Measurements from ENCODE around the gene NLN.
A peak's percentile ranks its signal among the peaks of the same experiment; 100 is the strongest.

The NLN gene

GRCh38 chr5:65721720-65722574, at the start of gene NLN, which contains the start of gene SGTB (continued):
- TF ChIP-seq ZNF777 (tag by site-specific recombination; IDR thresholded peaks at IDR 0.05; ENCODE audit: borderline replicate concordance) (no peak), ZNF707 (tag by site-specific recombination; IDR thresholded peaks at IDR 0.05) (no peak), RBAK (tag by site-specific recombination; IDR thresholded peaks at IDR 0.05) (no peak), CTCF (tag by site-specific recombination; IDR thresholded peaks at IDR 0.05) (peak; percentile 39; the same call in 1 of the 2 replicates), ZNF174 (tag by site-specific recombination; IDR thresholded peaks at IDR 0.05) (no peak), ZSCAN23 (tag by site-specific recombination; IDR thresholded peaks at IDR 0.05) (no peak), ZNF175 (tag by site-specific recombination; IDR thresholded peaks at IDR 0.05) (no peak), YY2 (tag by site-specific recombination; IDR thresholded peaks at IDR 0.05) (no peak), ZBTB48 (tag by site-specific recombination; IDR thresholded peaks at IDR 0.05) (peak; percentile 99), MEIS1 (CRISPR knock-in tag; IDR thresholded peaks at IDR 0.05; ENCODE audit: borderline replicate concordance) (no peak), ZNF544 (tag by site-specific recombination; IDR thresholded peaks at IDR 0.05) (no peak), KLF1 (tag by site-specific recombination; IDR thresholded peaks at IDR 0.05) (peak; percentile 50), SALL2 (tag by site-specific recombination; IDR thresholded peaks at IDR 0.05; ENCODE audit: borderline replicate concordance) (no peak), ZNF2 (tag by site-specific recombination; IDR thresholded peaks at IDR 0.05) (peak; percentile 68; the same call in 1 of the 2 replicates), ATF2 (tag by site-specific recombination; IDR thresholded peaks at IDR 0.05; ENCODE audit: low read depth) (no peak), ZNF426 (tag by site-specific recombination; IDR thresholded peaks at IDR 0.05) (no peak), ZNF670 (tag by site-specific recombination; IDR thresholded peaks at IDR 0.05; ENCODE audit: low read depth) (no peak), ZNF518A (tag by site-specific recombination; conservative IDR thresholded peaks at IDR 0.05; ENCODE audit: low read depth) (no peak), ZNF560 (tag by site-specific recombination; IDR thresholded peaks at IDR 0.05; ENCODE audit: borderline replicate concordance) (no peak), AEBP2 (tag by site-specific recombination; IDR thresholded peaks at IDR 0.05; ENCODE audit: borderline replicate concordance) (no peak)
